EL (cell line): ENCODE data around the gene RNF151.
"Not testable (repeated sequence)": the region's sequence is repeated elsewhere in the genome, so short reads cannot be mapped to it uniquely, and the experiment has no call there.

Experiments used
- DNase-seq: peaks from one replicate; pipeline ENCODE4 v3.0.0-alpha.2; 2016

RNF151 gene

GRCh38 chr16:2009791-2010510 lies 43.3 kb downstream of the RNF151 start, which contains the start of gene ZNF598:
ZNF598 (minus strand) TSS chr16:2009821.
- DNase-seq, result peak; percentile 83

GRCh38 chr16:2011726-2012125 lies 45.1 kb downstream of the RNF151 start:
- DNase-seq, result not testable (repeated sequence)

GRCh38 chr16:2013527-2013926 lies 46.9 kb downstream of the RNF151 start:
- DNase-seq, result no peak

- DNase-seq, result no peak
Measured at GRCh38 chr16:2015117-2015946, 48.7 kb downstream of the RNF151 start.

- no peak for DNase-seq
Measured at GRCh38 chr16:2015947-2016208, 49.2 kb downstream of the RNF151 start.

- no peak for DNase-seq
Measured at GRCh38 chr16:2016407-2016922, 49.8 kb downstream of the RNF151 start.
